ENCODE data around the gene FOXF1. TPM values are rescaled to one million over a fixed set of nuclear protein-coding genes. Genes with fewer than 3 reads are reported as not detected.

FOXF1 gene
- polyA plus RNA-seq, 6 donors from 2014 or later: not detected

GRCh38 chr16:86528061-86528929 lies 18.0 kb downstream of the FOXF1 start:
- no peak for ATAC-seq (ENCODE audit: low read depth in 2 of 2)
- Mint-ChIP-seq H3K36me3 (peaks cover 0 to 13% of the 10 kb centered on the region in 2 donors), H3K27ac (no peak overlapping the region), H3K9me3 (no peaks in the 10 kb centered on the region), H3K27me3 (peaks cover 0 to 6% (median 0%) of the 10 kb centered on the region in 3 donors), H3K4me1 (no peaks in the 10 kb centered on the region), H3K4me3 (no peak overlapping the region)
- no peak for DNase-seq

- peaks cover 0 to 2% (median 0%) of the 10 kb centered on the region in 3 donors for H3K27me3 Mint-ChIP-seq
- H3K4me1 Mint-ChIP-seq: no peaks in the 10 kb centered on the region
- no peak overlapping the region for H3K4me3 Mint-ChIP-seq
- H3K27ac Mint-ChIP-seq: no peak overlapping the region
- no peak for ATAC-seq (ENCODE audit: low read depth in 2 of 2)
- DNase-seq: no peak
- H3K36me3 Mint-ChIP-seq: peaks cover 0 to 13% of the 10 kb centered on the region in 2 donors
- H3K9me3 Mint-ChIP-seq: no peaks in the 10 kb centered on the region
Observed at GRCh38 chr16:86529160-86529559, 18.8 kb downstream of the FOXF1 start.

- no peaks in the 10 kb centered on the region for H3K27me3 Mint-ChIP-seq
- no peak overlapping the region for H3K4me3 Mint-ChIP-seq
- DNase-seq (no peak), ATAC-seq (ENCODE audit: low read depth in 2 of 2) (no peak)
- H3K36me3 Mint-ChIP-seq: peaks cover 0 to 13% of the 10 kb centered on the region in 2 donors
- no peaks in the 10 kb centered on the region for H3K9me3 Mint-ChIP-seq
- no peak overlapping the region for H3K27ac Mint-ChIP-seq
- no peaks in the 10 kb centered on the region for H3K4me1 Mint-ChIP-seq
Observed at GRCh38 chr16:86530251-86531190, 20.2 kb downstream of the FOXF1 start.

- ATAC-seq (ENCODE audit: low read depth in 2 of 2) (no peak), DNase-seq (no peak)
- Mint-ChIP-seq H3K27ac (no peak overlapping the region), H3K36me3 (peaks cover 0 to 13% of the 10 kb centered on the region in 2 donors), H3K4me1 (no peaks in the 10 kb centered on the region), H3K4me3 (no peak overlapping the region), H3K9me3 (no peaks in the 10 kb centered on the region), H3K27me3 (no peaks in the 10 kb centered on the region)
Observed at GRCh38 chr16:86531191-86531545, 20.8 kb downstream of the FOXF1 start.

- Mint-ChIP-seq H3K36me3 (peaks cover 0 to 13% of the 10 kb centered on the region in 2 donors), H3K9me3 (no peaks in the 10 kb centered on the region), H3K4me1 (no peaks in the 10 kb centered on the region), H3K4me3 (no peak overlapping the region), H3K27ac (no peak overlapping the region), H3K27me3 (no peaks in the 10 kb centered on the region)
- ATAC-seq (ENCODE audit: low read depth in 2 of 2) (no peak), DNase-seq (no peak)
Observed at GRCh38 chr16:86531641-86532525, 21.6 kb downstream of the FOXF1 start.

- ATAC-seq (ENCODE audit: low read depth in 2 of 2) (no peak), DNase-seq (no peak)
- peaks cover 0 to 11% of the 10 kb centered on the region in 2 donors for H3K36me3 Mint-ChIP-seq
Observed at GRCh38 chr16:86532526-86532815, 22.1 kb downstream of the FOXF1 start.

GRCh38 chr16:86533076-86533475 lies 22.7 kb downstream of the FOXF1 start:
- no peak overlapping the region for H3K4me3 Mint-ChIP-seq
- no peaks in the 10 kb centered on the region for H3K27me3 Mint-ChIP-seq
- H3K36me3 Mint-ChIP-seq: peaks cover 0 to 6% of the 10 kb centered on the region in 2 donors
- H3K27ac Mint-ChIP-seq: no peak overlapping the region
- no peaks in the 10 kb centered on the region for H3K9me3 Mint-ChIP-seq
- ATAC-seq (ENCODE audit: low read depth in 2 of 2) (no peak), DNase-seq (no peak)
- H3K4me1 Mint-ChIP-seq: no peaks in the 10 kb centered on the region

More at GRCh38 chr16:86532526-86532815, 22.1 kb downstream of the FOXF1 start:
- Mint-ChIP-seq H3K4me1 (no peaks in the 10 kb centered on the region), H3K4me3 (no peak overlapping the region), H3K27me3 (no peaks in the 10 kb centered on the region), H3K27ac (no peak overlapping the region), H3K9me3 (no peaks in the 10 kb centered on the region)

GRCh38 chr16:86533767-86534351 lies 23.5 kb downstream of the FOXF1 start:
- H3K4me1 Mint-ChIP-seq: no peaks in the 10 kb centered on the region
- ATAC-seq (ENCODE audit: low read depth in 2 of 2) (no peak), DNase-seq (no peak)
- no peaks in the 10 kb centered on the region for H3K9me3 Mint-ChIP-seq
- H3K36me3 Mint-ChIP-seq: peaks cover 0 to 8% of the 10 kb centered on the region in 2 donors
- H3K27ac Mint-ChIP-seq: no peak overlapping the region
- no peaks in the 10 kb centered on the region for H3K27me3 Mint-ChIP-seq
- H3K4me3 Mint-ChIP-seq: no peak overlapping the region

- DNase-seq: no peak
- H3K27me3 Mint-ChIP-seq: no peaks in the 10 kb centered on the region
- no peak overlapping the region for H3K4me3 Mint-ChIP-seq
- no peaks in the 10 kb centered on the region for H3K9me3 Mint-ChIP-seq
- no peak overlapping the region for H3K27ac Mint-ChIP-seq
- H3K4me1 Mint-ChIP-seq: no peaks in the 10 kb centered on the region
- ATAC-seq (ENCODE audit: low read depth in 2 of 2): no peak
- peaks cover 0 to 11% of the 10 kb centered on the region in 2 donors for H3K36me3 Mint-ChIP-seq
Observed at GRCh38 chr16:86534779-86535615, 24.7 kb downstream of the FOXF1 start.

- no peak for ATAC-seq (ENCODE audit: low read depth in 2 of 2)
- Mint-ChIP-seq H3K9me3 (no peaks in the 10 kb centered on the region), H3K27ac (no peak overlapping the region), H3K4me1 (no peaks in the 10 kb centered on the region), H3K27me3 (no peaks in the 10 kb centered on the region), H3K4me3 (no peak overlapping the region), H3K36me3 (peaks cover 0 to 8% of the 10 kb centered on the region in 2 donors)
- DNase-seq: no peak
Observed at GRCh38 chr16:86536621-86537020, 26.3 kb downstream of the FOXF1 start.

GRCh38 chr16:86537486-86537885 lies 27.2 kb downstream of the FOXF1 start:
- Mint-ChIP-seq H3K9me3 (no peaks in the 10 kb centered on the region), H3K27me3 (no peaks in the 10 kb centered on the region), H3K36me3 (peaks cover 1 to 8% of the 10 kb centered on the region in 2 donors), H3K4me3 (no peak overlapping the region), H3K4me1 (no peaks in the 10 kb centered on the region), H3K27ac (peak overlapping the region in 1 of 6 donors; percentile 17)
- ATAC-seq (ENCODE audit: low read depth in 2 of 2) (no peak), DNase-seq (no peak)

GRCh38 chr16:86538196-86538780 lies 28.0 kb downstream of the FOXF1 start:
- ATAC-seq (ENCODE audit: low read depth in 2 of 2) (no peak), DNase-seq (no peak)
- H3K27ac Mint-ChIP-seq: no peak overlapping the region
- no peaks in the 10 kb centered on the region for H3K4me1 Mint-ChIP-seq
- H3K4me3 Mint-ChIP-seq: peak overlapping the region in 1 of 8 donors; percentile 68
- H3K9me3 Mint-ChIP-seq: no peaks in the 10 kb centered on the region
- peaks cover 5 to 8% of the 10 kb centered on the region in 2 donors for H3K36me3 Mint-ChIP-seq
- H3K27me3 Mint-ChIP-seq: no peaks in the 10 kb centered on the region

Measured in naive B cell (primary cell).